Naive thymus-derived CD8-positive, alpha-beta T cell (primary cell): ENCODE results near the gene HSPH1. TPM values are rescaled to one million over a fixed set of nuclear protein-coding genes. Genes with fewer than 3 reads are reported as not detected.

ENCODE experiments used
- ATAC-seq, 2 donors: fragments of 150-1000 bp; cut with Tn5 transposase in 1 of 2; sonication (Bioruptor Pico), chemical (Tn5 transposase) in 1 of 2; 1 replicate in 1 of 2; 2 replicates in 1 of 2; pipeline ENCODE4 v1.10.0; 2021; ENCODE audit warnings: mild to moderate bottlenecking in 2 of 2, moderate library complexity in 2 of 2
- POLR2A ChIA-PET: fragments of 350-600 bp; sonication (Branson Sonifier 250); formaldehyde crosslinking; loops from one replicate; lab custom pipeline; 2021; ENCODE audit warnings: antibody characterized with exemption; lab: Charles Lee
- DNase-seq, 10 donors: peaks; one replicate each; pipeline versions ENCODE4 v3.0.0 to v3.0.0-alpha.2; 2020 to 2022
- H3K27ac Mint-ChIP-seq, 10 donors: one replicate each; pipeline ENCODE4 v1.8.0; 2020 to 2022; ENCODE audit warnings: mild to moderate bottlenecking in 10 of 10, mixed read lengths in 10 of 10, moderate library complexity in 4 of 10, inconsistent platforms in 1 of 10
- H3K27me3 Mint-ChIP-seq, 5 donors: one replicate each; pipeline ENCODE4 v1.8.0; 2021 to 2022; ENCODE audit warnings: mixed read lengths in 5 of 5
- H3K36me3 Mint-ChIP-seq, 3 donors: one replicate each; pipeline ENCODE4 v1.8.0; 2020 to 2022; ENCODE audit warnings: mixed read lengths in 3 of 3, mild to moderate bottlenecking in 2 of 3, inconsistent platforms in 1 of 3
- H3K4me1 Mint-ChIP-seq, 4 donors: one replicate each; pipeline ENCODE4 v1.8.0; 2021 to 2022; ENCODE audit warnings: mixed read lengths in 4 of 4
- H3K4me3 Mint-ChIP-seq, 10 donors: one replicate each; pipeline ENCODE4 v1.8.0; 2020 to 2022; ENCODE audit warnings: mild to moderate bottlenecking in 10 of 10, mixed read lengths in 10 of 10, moderate library complexity in 6 of 10, inconsistent platforms in 1 of 10
- H3K9me3 Mint-ChIP-seq, 9 donors: one replicate each; pipeline ENCODE4 v1.8.0; 2020 to 2022; ENCODE audit warnings: mixed read lengths in 9 of 9, mild to moderate bottlenecking in 3 of 9, inconsistent platforms in 1 of 9, moderate library complexity in 1 of 9
- polyA plus RNA-seq, 3 donors: library from polyadenylated mRNA; unstranded; fragments of 300-500 nt; fragmentation: Illumina TruSeq; gene quantifications; one replicate each; pipeline ENCODE4 v1.2.3, GENCODE V29; 2021
- total RNA-seq, 8 experiments: library from RNA in 2 of 8; stranded (reverse) in 2 of 8; gene quantifications; one replicate each; pipeline ENCODE4 v1.2.3 and lab custom pipeline; 2021 to 2026

The HSPH1 gene
- total and polyA plus RNA-seq, 5 experiments from 2014 or later: 36.2 to 105 (median 66.8) TPM

DNA sequence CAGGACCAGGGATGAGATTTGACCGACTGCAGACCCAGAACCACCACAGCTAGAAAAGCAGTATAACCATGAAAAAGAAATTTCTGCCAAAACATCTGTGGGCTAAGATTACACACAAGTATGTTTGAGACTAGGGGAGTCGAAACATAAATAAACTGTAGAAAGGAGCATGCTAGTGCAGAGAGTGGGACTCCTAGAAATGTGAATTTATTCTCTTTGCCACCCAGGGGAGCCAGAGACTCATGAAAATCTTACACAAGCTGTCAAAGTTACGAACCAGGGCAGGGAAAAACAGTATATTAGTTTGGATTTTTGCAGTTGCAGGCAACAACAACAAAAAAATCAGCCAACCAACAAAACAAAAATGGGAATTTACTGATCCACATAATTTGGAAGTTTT, 12.3 kb upstream of the HSPH1 start:
- ATAC-seq (no peak), DNase-seq (no peak)
- Mint-ChIP-seq H3K4me3 (no peak overlapping the region), H3K4me1 (peaks cover 0 to 7% (median 7%) of the 10 kb centered on the region in 4 donors), H3K27me3 (peaks cover 3 to 21% (median 12%) of the 10 kb centered on the region in 5 donors), H3K27ac (no peak overlapping the region), H3K9me3 (peaks cover 0 to 5% (median 0%) of the 10 kb centered on the region in 9 donors), H3K36me3 (no peaks in the 10 kb centered on the region)
- POLR2A ChIA-PET: no interaction called here

DNA sequence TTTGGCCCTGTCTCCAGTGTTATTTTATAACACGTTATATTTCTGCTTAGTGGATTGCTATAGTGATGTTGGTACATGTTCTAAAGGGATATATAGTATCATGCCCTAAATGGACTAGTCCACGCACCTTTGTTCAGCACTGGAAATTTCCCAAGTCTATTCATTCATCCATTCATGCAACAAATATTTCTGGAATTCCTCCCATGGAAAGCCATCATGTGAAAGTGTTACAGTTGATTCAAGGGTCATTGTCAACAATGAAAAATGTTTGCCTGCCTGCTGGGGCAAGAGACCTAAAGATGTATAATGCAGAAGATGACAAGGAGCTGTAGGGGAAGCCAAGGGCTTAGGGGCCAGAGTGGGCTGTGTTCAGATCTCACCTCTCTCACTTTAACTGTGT, 10.8 kb upstream of the HSPH1 start:
- no peak for ATAC-seq
- POLR2A ChIA-PET: no interaction called here
- Mint-ChIP-seq H3K9me3 (peaks cover 0 to 5% (median 0%) of the 10 kb centered on the region in 9 donors), H3K4me1 (peaks cover 0 to 3% (median 1%) of the 10 kb centered on the region in 4 donors), H3K27me3 (peaks cover 3 to 21% (median 12%) of the 10 kb centered on the region in 5 donors), H3K36me3 (no peaks in the 10 kb centered on the region), H3K27ac (no peak overlapping the region), H3K4me3 (no peak overlapping the region)
- no peak for DNase-seq

DNA sequence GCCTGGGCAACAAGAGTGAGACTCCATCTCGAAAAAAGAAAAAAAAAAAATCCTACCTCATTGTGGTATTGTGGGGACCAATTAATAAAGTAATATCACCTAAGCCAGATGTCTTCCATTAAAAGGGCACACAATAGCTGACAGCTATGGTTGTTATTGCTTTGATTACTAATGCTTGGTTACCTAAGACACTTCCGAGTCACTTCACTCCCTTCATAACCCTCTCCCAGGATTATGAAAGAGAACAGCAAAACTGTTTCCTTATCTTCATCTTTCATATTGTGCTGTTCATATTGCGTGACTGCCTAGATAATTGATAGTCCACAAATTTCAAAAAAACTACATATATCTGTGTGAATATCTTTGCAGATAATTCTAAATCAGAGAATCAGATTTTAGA, 10.3 kb upstream of the HSPH1 start:
- Mint-ChIP-seq H3K27ac (no peak overlapping the region), H3K27me3 (peaks cover 3 to 21% (median 12%) of the 10 kb centered on the region in 5 donors), H3K9me3 (peaks cover 0 to under 1% (median 0%) of the 10 kb centered on the region in 9 donors), H3K36me3 (no peaks in the 10 kb centered on the region), H3K4me1 (peaks cover 0 to 2% (median 0%) of the 10 kb centered on the region in 4 donors), H3K4me3 (no peak overlapping the region)
- no peak for ATAC-seq
- DNase-seq: no peak
- POLR2A ChIA-PET: no interaction called here

DNA sequence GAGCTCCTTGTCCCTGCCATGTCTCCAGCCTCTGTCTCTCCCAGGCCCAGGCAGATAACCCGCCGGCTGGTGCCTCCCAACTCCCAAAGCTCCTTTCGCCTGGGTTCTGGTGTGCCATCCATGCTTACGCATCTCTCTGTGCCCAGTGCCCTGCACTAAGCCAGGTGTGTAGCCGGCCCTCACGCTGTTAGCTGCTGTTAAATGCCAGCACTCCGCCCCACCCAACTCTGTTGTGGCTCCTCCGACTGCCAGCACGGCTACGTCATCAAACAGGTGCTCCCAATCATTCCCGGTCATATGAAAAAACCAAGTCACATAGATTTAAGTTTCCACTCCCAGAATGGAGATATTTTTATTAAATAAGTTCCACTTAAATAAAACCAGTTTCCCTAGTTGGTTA, 7.0 kb upstream of the HSPH1 start:
- Mint-ChIP-seq H3K27me3 (peaks cover 3 to 17% (median 9%) of the 10 kb centered on the region in 5 donors), H3K4me1 (peaks cover 0 to 2% (median under 1%) of the 10 kb centered on the region in 4 donors), H3K4me3 (no peak overlapping the region), H3K9me3 (no peaks in the 10 kb centered on the region), H3K36me3 (no peaks in the 10 kb centered on the region), H3K27ac (no peak overlapping the region)
- POLR2A ChIA-PET: no interaction called here
- no peak for ATAC-seq
- DNase-seq: no peak

DNA sequence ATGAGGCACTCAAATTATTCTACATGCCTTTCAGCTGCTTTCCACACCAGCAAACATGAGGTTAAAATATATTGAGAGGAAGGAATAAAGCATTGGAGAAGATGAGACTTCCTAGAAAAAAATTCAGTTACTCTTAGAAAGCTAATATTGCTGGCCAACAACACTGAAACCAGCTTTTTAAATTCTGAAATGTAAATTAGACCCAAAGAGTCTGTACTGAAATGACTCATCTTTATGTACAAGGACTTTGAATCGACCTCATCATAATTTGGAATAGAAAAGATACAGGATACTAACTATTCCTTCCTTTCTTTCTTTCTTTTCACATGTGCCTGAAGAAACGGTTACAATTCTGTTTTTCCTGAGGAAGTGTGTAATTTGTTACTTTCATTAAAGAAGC, 6.5 kb upstream of the HSPH1 start:
- ATAC-seq (no peak), DNase-seq (no peak)
- Mint-ChIP-seq H3K36me3 (no peaks in the 10 kb centered on the region), H3K4me3 (no peak overlapping the region), H3K4me1 (peaks cover 0 to 6% (median 4%) of the 10 kb centered on the region in 4 donors), H3K27ac (no peak overlapping the region), H3K9me3 (no peaks in the 10 kb centered on the region), H3K27me3 (peaks cover under 1 to 12% (median 7%) of the 10 kb centered on the region in 5 donors)
- POLR2A ChIA-PET: no interaction called here

DNA sequence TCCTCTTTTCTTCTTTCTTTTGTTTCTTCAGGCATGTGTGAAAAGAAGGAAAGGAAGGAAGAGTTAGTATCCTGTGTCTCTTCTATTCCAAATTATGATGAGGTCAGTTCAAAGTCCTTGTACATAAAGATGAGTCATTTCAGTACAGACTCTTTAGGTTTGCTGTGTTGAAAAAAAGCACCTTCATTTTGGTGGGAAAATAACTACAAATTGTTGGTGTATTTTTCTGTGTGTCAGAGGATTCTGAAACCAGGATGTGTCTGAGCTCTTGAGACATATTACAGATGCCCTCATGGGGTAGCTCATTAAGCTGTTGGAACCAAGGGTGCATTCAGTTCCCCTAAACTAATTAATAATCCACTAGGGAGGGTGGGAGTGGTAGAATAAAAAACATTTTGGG, 5.8 kb upstream of the HSPH1 start:
- POLR2A ChIA-PET: no interaction called here
- peaks cover 4 to 13% (median 10%) of the 10 kb centered on the region in 4 donors for H3K4me1 Mint-ChIP-seq
- ATAC-seq: no peak

DNA sequence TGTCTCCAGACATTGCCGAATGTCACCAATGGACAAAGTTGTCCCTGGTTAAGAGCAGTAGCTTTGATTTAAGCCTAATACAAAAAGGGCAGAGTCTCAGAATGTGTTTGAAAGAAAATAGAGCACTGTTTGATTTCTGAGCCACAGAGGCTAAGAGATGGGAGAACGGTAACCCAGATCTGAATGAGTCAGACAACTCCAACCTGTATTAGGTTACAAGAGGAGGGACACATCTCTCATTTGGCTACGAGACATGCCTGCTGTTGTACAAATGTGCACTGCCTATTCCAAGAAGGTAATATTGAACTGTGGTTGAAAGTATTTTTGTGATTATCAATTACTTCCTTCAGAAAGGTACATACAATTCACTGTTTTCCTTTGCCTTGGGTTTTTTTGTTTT, 4.9 kb upstream of the HSPH1 start:
- Mint-ChIP-seq H3K36me3 (no peaks in the 10 kb centered on the region), H3K4me3 (no peak overlapping the region), H3K27me3 (peaks cover 0 to 3% (median 0%) of the 10 kb centered on the region in 5 donors), H3K4me1 (peaks cover 4 to 19% (median 12%) of the 10 kb centered on the region in 4 donors), H3K27ac (no peak overlapping the region), H3K9me3 (no peaks in the 10 kb centered on the region)
- DNase-seq (no peak), ATAC-seq (no peak)
- POLR2A ChIA-PET: no interaction called here

More for the DNA sequence above, 5.8 kb upstream of the HSPH1 start:
- Mint-ChIP-seq H3K27ac (no peak overlapping the region), H3K27me3 (peaks cover 0 to 7% (median 4%) of the 10 kb centered on the region in 5 donors), H3K36me3 (no peaks in the 10 kb centered on the region), H3K9me3 (no peaks in the 10 kb centered on the region), H3K4me3 (no peak overlapping the region)
- no peak for DNase-seq

DNA sequence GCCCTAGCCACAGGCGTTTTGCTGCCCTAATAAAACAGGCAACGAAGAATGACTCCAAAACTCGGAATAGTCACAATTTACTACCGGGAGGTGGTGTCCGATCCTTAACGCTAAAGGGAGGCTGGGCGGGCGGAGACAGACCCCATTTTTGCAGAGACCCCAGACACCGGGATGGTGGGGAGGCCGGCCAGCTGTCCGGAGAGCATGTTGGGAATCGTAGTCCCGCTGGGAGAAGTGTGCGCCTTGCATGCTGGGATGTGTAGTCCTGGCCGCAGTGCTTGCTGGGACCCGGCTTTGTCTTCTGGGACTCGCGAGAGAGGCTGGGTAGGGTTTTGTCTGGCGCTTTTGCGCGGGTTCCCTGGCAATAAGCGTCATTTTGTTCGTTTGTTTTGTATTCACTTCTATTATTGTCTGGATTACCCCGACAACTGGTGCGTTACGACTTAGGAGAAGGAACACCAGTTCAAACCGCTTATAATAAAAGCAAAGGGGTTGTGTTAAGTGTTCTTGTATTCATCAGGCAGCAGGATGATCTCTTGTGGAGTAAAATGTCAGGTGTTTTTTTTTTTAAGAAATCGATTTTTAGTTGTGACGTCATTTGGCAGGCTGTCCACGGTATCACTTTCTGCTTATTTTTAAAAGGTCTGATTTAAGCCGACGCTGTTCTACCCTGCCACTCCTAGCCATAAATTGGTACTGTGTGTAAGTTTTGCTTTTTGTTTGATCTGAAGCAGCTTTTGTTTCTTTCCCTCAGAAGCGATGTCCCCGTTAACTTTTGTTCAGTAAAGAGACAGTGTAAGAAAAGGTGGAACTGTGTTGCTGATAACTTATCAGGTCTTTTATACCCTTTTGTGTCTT, 676 bp upstream of the HSPH1 start:
- POLR2A ChIA-PET: interaction anchor here (0.7 to 2.7 kb wide), 3 partner anchors 38 to 697 kb away, joined by 3 to 13 read pairs (median 4); partner anchors contain the start of genes B3GLCT and HMGB1
- Mint-ChIP-seq H3K27me3 (no peaks in the 10 kb centered on the region), H3K36me3 (peaks cover 0 to 17% (median 6%) of the 10 kb centered on the region in 3 donors), H3K4me3 (peak overlapping the region; percentile 94 to 100 (median 97)), H3K9me3 (no peaks in the 10 kb centered on the region), H3K4me1 (peaks cover 20 to 51% (median 41%) of the 10 kb centered on the region in 4 donors), H3K27ac (peak overlapping the region; percentile 96 to 100 (median 99))
- ATAC-seq (peak; percentile 83 to 84), DNase-seq (peak; percentile 84 to 100 (median 98))

DNA sequence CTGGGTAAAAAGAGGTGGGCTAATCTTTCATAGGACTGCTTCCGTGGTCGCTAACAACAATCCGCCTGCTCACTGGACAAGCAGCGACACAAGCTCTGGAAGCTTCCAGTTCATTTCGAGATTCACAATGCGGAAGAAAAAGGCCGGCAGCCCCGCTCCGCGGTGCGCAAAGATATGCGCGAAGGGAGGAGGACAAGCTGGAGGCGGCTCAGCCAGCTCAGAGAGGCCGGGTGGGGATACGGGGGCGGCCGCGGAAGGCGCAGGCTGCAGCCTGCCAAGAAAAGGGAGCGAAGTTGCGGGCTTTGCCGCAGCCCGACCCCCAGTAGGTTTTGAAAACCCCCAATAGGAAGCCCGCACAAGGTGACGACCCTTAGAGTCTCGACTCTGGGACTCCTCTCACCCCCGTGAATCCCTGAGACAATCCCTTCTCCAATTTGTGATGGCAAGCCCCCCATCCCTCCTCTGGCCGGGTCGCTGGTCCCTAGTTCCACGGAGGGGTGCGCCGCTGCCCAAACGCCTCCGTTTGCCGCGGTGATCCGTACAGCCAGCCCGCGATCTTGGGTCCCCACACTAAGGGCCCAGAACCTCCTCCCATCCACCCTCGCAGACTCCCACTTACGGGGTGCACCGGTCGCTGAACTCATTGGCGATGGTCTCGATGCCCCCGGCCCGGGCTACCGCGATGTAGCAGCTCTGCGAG, 697 bp downstream of the HSPH1 start:
- Mint-ChIP-seq H3K36me3 (peaks cover 0 to 23% (median 8%) of the 10 kb centered on the region in 3 donors), H3K4me3 (peak overlapping the region; percentile 94 to 100 (median 97)), H3K27ac (peak overlapping the region; percentile 96 to 100 (median 99)), H3K27me3 (no peaks in the 10 kb centered on the region), H3K9me3 (no peaks in the 10 kb centered on the region), H3K4me1 (peaks cover 20 to 55% (median 45%) of the 10 kb centered on the region in 4 donors)
- ATAC-seq (peak in 1 of 2 donors; percentile 7), DNase-seq (peak; percentile 40 to 74 (median 56))
- POLR2A ChIA-PET: interaction anchor here (0.5 to 2.7 kb wide), 4 partner anchors 12 to 696 kb away, joined by 3 to 13 read pairs (median 4); partner anchors contain the start of genes B3GLCT, HMGB1 and USPL1

DNA sequence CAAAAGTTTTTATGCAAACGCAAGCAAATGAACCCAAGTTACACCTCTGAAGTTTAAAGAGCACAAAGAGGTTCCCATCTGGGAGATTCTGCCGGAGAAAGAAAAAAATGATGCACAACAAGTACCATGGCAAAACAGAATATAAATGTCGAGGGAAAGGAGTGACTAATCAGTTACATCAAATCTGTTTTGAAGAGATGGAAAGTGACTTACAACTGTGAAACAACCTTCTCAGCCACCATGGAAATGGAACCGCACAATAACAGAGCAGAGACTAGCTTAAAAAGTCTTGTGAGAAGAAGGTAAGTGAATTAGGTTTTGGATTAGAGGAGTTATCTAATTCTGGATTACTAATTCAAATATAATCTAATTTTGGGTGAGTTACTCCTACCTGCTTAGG, 2.4 kb downstream of the HSPH1 start:
- Mint-ChIP-seq H3K36me3 (peaks cover 0 to 40% (median 19%) of the 10 kb centered on the region in 3 donors), H3K4me3 (peak overlapping the region; percentile 58 to 100 (median 97)), H3K27me3 (no peaks in the 10 kb centered on the region), H3K9me3 (no peaks in the 10 kb centered on the region), H3K4me1 (peaks cover 22 to 60% (median 49%) of the 10 kb centered on the region in 4 donors), H3K27ac (peak overlapping the region in 6 of 10 donors; percentile 20 to 100 (median 45))
- POLR2A ChIA-PET: interaction anchor here (0.9 to 1.6 kb wide), 2 partner anchors 10 to 41 kb away, joined by 3 read pairs; no protein-coding TSS in a partner anchor
- ATAC-seq: no peak
- DNase-seq: no peak

DNA sequence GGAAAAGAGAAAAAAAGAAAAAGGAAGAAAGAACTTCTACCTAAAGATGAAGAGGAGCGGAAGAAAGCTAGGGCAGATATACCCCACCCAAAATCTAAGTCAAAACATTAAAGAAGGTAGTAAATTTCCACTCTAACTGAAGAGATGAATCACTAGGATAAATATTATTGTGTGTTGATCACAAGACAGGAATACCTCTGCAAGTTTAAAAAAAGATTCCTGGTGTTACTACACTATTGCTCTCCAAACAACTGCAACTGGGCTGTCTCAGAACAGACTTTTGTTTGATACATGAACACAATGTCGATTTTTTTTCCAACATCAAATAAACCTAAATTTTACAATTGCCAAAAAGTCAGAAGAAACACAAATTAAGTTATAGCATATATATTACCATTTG, 6.8 kb downstream of the HSPH1 start:
- POLR2A ChIA-PET: interaction anchor here (1.0 kb wide), 1 partner anchor 44 kb away, joined by 3 read pairs; the partner anchor contains the start of gene B3GLCT
- ATAC-seq: no peak
- no peak overlapping the region for H3K4me3 Mint-ChIP-seq
- H3K27me3 Mint-ChIP-seq: no peaks in the 10 kb centered on the region
- H3K9me3 Mint-ChIP-seq: no peaks in the 10 kb centered on the region
- DNase-seq: no peak
- peak overlapping the region in 1 of 10 donors; percentile 75 for H3K27ac Mint-ChIP-seq
- peaks cover 16 to 43% (median 34%) of the 10 kb centered on the region in 4 donors for H3K4me1 Mint-ChIP-seq
- H3K36me3 Mint-ChIP-seq: peaks cover 4 to 84% (median 43%) of the 10 kb centered on the region in 3 donors

DNA sequence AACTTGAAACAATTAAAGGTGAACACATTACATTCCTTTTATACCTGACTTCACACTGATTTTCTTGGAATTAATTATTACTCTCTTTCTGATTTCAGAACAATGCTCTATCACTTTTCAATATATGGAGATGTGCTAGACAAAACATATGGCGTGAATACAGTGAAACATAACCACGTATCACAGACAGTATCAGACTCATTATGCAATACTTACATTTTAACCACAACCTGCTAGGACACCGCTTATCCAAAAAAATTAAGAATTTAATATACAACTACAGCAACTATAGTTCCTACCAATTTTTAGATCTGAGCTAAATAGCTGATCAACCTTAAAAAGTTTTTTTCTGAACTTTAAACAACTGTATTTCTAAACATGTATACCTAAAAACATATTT, 9.9 kb downstream of the HSPH1 start:
- Mint-ChIP-seq H3K9me3 (no peaks in the 10 kb centered on the region), H3K27ac (peak overlapping the region in 1 of 10 donors; percentile 24), H3K4me3 (no peak overlapping the region), H3K27me3 (no peaks in the 10 kb centered on the region), H3K36me3 (peaks cover 4 to 91% (median 61%) of the 10 kb centered on the region in 3 donors), H3K4me1 (peaks cover 8 to 26% (median 15%) of the 10 kb centered on the region in 4 donors)
- POLR2A ChIA-PET: no interaction called here
- ATAC-seq (no peak), DNase-seq (no peak)
